HG03378 (cell line): ENCODE measurements around the gene CPA1.

Experiments used
- ATAC-seq: cut with Tn5 transposase; IDR thresholded peaks from one replicate; pipeline ENCODE4 v1.9.1; 2021; ENCODE audit warnings: mild to moderate bottlenecking, moderate library complexity; ENCODE audit not compliant: unreplicated experiment

The CPA1 gene

DNA sequence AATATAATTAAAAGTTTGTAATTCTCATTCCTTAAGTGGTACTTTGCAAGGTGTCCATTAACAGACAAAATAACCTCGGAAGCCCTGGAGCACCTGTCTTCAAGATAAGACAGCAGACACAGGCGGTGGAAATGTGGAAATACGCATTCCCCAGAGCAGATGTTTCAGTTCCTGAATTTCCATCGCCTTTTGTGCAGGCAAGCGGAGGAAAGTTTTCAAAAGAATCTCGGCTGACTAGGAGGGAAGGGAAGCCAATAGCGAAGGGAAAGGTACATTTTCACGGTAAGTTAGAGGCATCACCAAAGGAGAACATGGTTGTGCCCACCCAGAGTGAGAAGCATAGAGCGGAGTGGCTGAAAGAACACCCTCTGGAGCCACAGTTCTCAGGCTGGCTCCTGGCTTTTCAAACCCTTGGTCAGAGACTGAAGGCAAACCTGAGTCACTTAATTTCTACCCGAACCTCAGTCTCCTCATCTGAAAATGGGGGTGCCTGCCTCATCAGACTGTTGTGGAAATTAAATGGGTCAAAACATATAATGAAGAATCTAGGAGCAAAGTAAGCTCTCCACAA is 13.6 kb downstream of the CPA1 start:
- no peak for ATAC-seq

DNA sequence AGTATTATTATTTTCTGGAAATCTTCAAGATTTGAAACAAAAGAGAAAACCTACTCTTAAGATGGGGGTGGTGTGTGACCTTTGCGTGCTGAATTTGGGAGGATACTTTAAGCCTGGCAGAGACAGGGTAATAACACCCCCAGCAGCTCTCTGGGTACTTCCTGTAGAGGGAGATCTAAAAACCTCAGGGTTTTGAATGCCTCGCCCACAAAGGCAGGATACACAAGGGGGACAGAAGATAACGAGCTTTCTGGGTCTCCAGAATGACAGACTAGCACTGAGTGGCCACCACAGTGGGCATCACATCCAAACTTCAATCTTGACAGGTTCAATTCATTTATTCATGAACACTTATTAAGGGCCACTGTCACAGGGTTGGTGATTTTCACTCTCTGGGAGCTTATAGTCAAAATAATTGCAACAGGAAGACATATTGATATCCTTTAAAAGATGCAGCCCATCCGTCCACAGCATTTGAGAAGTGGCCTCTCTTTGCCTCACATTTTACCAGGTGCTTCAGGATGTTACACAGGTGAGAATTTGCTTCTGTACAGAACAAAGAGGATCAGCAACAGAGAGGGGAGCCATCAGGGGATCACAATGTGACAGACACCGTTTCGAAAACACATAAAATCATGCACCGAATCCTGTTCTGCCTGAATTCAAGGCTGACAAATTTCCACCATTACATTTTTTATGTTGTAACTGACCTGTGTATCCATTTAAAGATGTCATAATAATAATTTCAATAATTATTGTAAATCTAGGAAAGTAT is 14.3 kb downstream of the CPA1 start:
- no peak for ATAC-seq

DNA sequence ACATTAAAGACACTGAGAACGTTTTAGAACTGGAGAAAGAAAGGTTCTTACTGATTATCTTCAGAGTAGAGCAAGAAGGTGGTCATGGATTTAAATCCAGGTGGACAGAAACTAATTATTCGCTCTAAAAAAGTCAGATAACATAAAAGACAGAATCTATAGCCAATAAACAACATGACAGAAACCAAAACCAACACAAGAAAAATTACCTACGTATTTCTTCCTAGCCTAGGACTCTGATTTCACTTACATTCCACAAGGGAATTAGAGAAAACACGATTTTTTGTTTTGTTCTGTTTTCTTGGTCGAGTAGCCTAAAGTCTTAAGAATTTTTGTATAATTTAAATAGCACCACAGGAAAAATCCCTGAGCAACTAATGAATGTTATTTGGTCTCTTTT is 15.1 kb downstream of the CPA1 start:
- ATAC-seq: no peak

DNA sequence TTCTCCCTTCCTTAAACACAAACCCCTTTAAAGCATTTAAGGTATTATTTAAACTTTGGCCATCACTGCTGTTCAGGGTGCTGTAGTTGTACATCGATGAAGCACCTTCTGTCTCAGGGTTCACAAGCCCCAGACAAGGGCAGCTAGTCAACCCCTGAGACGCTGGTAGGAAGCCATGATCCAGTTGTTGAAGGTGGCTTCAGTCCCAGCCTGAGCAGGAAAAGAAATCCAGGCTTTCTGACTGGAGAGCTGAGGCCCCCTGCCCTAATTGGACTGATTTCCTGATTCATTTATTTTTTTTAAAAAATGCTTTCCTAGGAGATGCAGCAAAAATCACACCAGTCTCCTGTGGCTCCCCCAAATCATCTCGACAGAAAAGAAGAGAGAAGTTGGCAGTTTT is 15.8 kb downstream of the CPA1 start:
- ATAC-seq: no peak

DNA sequence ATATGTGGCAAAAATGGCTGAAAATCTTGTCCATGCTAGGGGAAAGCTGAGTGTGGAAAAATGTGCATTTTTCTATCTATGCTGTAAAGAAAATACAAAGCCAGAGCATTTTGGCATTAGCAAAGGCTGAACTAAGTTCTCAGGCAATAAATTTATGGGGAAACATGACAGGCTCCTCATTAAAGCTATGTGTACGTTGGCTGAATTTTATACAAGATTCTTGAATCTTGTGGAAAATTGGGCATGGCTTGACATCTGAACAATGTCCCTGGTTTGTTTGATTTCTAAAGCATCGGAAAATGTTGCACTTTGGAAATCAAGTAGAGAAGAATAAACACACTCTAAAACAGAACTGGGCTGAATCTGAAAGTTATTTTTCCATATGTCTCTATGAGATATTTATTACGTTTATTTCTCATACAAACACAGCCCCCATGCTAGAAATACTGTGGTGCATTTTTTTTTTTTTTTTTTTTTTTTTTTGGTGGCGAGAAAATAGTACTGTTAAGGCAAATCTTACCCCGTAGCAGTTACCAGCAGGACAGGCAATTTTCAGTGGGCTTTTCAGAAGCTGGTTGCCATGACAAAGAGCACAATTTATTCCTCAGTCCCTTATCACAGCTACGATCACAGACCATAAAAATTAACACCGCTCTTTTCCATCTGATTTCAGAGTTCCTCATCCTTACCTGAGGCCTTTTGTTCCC is 16.9 kb downstream of the CPA1 start:
- no peak for ATAC-seq

DNA sequence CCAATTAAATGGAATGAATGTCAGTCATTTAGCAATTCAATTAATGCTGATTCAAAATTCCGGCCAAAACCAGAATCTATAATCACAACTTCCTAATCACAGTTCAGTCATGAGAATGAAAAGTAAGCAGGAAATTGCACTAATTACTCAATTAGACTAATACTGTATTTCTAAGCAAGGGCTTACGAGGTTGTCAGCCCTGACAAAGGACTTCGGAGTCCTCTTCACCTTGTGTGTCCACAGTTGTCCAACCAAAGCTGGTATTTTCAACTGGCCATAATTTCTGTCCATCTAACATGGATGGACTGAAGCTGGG is 17.4 kb downstream of the CPA1 start:
- ATAC-seq: no peak

DNA sequence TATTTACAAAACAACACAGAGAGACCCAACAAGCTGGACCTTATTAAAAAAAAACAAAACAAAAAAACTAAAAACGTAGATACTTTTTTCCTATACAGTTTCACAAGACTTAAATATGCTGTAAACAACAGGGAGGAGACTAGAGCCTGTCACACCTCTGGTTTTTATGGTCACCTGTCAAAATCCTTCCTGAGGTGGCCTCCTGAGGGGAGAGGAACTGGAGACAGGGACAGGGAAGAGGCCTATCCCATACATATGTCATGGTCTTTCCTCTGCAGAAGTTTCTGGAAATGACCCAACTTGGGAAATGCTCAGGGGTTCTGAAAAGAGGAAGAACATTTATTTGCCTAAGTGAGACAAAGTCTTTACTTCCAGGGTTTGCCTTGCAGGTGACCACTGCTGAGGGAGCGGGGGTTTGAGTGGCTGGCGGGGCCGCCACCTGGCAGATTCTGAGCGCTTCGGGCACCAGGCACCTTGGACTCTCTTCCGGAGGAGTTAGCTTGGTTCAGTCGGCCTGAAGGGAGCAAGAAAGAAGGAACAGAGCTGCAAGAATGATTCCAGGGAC is 18.3 kb downstream of the CPA1 start:
- ATAC-seq: no peak

DNA sequence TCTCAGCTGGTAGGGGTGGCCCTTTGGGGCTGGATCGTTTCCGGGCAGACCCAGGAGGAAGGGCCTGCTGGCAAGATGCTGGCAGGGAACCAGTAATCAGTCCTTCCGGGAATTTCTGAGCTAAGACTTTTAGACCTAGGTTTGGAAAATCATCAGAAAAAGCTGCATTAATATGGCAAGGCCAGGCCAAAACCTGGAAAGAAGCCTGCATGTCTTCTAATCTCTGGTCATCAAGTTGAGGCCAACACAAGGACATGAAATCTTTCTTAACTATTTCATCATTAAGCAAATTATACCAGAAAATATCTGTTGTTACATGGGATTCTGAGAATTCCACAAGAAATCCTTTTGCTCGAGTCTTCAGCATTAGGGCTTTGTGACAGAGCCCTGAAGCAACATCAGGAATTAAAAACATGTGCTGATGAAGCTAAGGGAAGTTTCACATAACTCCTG is 19.9 kb downstream of the CPA1 start:
- ATAC-seq: no peak

DNA sequence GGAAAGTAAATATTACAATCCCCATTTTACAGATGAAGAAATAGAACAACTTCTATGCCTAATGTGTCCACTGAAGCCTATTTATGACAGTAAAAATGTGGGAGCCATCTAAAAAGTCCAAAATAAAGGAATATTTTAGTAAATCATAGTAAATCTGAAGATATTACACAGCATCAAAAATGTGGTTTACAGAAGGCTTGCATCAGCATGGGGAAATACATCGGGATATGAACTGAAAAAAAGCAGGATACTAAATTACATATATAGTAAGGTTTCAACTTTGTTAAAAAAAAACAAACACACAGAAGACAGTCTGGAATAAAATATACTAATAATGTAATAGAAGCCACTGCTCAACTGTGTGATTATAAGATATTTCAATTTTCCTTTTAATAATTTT is 20.8 kb downstream of the CPA1 start:
- ATAC-seq: no peak

DNA sequence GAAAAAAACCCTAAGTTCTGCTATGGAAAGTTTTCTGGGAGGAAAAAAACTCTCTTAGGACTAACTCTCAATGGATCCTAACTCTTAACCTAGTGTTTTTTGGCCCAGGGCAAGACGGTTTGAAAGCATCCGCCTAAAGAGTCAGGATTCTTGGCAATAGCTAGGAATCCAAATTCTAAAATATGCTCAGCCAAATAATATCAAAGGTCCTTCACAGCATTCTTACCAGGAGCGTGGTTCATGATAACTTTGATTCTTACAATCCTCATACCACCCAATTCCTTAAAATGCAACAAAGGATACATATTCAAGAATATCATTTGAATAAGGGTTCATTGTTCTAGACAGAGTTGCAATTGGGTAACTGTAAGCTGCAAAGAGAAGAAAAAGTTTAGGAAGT is 21.3 kb downstream of the CPA1 start:
- no peak for ATAC-seq

DNA sequence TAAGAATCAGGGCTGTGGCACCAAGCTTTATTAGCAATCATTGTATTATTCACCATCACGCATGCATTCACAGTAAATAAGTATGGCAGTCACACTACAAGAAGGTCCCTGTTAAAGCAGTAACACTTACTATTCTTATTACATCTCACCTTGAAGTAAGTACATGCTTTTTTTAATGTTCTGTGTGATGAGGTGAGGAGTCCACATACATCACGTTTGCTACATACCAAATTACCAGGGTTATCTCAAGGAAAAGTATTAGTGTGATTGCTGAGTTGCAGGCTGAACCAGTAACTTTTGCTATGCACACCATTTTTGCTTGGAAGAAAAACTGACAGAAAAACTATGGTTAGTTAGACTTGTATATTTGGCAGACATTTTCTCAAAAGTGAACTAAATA is 24.7 kb downstream of the CPA1 start:
- no peak for ATAC-seq

DNA sequence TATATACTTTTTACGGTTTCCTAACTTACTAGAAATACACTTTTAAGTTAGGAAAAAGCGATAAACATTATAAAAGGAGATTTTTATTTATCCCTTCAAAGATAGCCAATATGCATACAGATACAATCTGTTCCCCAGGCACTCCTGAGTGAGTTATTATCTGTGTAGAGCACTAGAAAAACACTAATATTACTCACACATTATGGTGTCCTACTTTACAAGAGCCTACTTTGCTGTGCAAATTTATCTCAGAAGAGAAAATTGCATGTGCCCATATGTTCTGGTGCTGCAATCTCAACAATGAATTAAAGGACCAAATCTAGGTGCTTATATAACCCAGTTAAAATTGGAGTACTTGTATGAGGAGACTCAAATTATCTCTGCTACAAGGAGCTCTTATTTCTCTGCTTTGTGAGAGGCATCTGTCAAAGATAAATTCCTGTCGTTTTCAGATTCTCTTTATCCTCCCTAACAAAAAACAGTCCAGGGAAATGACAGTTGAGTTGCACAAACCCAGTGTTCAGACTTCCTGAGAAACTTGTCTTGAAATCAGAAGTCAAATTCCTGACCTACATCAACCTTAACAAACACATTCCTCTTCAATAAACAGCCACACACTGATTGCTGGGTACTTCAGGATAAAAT is 28.9 kb downstream of the CPA1 start:
- no peak for ATAC-seq

DNA sequence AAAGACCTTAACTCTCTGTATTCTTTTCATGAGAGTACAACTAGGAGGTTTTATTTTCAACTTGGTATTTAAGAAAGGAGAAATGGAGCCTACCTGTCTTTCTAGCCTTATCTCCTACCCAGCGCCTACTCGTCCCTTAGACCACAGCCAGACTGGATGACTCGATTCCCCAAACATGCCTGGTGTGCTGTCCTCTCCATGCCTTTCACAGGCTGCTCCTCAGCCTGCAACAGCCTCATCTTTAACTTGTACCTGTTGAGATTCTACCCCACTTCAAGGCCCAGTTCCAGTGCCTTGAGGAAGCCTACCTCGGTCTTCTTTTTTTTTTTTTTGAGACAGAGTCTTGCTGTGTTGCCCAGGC is 29.4 kb downstream of the CPA1 start:
- no peak for ATAC-seq

DNA sequence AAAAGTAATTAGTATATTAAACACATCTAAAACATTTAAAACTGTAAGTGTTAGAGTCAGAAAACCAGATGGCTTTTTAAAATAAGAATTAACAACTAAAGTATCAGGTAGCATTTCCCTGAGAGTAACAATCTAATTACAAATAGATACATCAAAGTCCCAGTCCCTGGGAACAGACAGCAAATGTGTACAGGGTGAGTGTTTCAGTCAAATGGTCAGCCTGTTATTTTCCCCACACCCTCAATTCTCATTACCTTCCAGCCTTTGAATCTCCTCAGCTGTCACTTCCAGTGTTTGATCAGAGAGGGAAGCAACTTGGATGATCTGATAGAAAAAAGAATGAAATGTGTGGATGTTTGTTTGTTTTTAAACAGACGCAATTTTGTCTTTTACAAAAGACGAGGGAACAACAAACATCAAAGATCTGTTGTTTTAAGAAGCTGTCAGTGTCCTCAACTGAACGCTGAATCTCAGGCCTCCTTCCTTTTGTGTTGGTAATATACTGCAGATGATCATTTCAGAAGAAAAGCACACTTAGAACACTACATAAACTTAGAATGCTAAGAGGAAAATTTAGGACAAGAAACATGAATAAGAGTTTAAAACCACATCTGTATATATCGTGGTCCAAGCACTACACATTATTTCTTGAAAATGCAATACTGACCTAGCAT is 30.7 kb downstream of the CPA1 start:
- no peak for ATAC-seq

DNA sequence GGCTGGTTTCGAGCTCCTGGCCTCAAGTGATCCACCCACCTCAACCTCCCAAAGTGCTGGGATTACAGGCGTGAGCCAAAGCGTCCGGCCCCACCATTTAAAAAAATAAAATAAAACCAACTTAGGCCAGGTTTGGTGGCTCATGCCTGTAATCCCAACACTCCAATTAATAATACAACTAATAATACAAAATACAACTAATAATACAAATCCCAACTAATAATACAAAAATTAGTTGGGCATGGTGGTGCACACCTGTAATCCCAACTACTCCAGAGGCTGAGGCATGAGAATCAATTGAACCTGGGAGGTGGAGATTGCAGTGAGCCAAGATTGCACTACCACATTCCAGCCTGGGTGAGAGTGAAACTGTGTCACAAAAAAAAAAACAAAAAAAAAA is 32.9 kb downstream of the CPA1 start:
- no peak for ATAC-seq

DNA sequence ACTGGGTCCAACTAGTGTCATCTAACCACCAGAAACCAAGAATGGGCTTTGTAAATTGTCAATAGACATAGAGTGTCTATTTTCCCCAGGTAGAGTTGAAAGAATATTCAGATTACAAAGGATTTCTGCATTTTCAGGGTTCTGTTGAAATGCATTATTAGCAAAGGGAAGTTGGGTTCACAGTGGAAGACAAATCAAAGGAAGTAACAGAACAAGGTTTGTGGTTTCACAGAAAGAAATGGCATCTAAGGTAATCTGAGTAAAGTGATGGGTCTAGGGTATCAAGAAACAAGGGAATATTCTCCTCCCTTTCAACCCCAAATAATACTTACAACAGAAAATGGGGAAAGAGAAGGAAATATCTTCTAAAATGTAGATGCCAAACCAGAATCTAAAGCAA is 34.7 kb downstream of the CPA1 start:
- no peak for ATAC-seq

DNA sequence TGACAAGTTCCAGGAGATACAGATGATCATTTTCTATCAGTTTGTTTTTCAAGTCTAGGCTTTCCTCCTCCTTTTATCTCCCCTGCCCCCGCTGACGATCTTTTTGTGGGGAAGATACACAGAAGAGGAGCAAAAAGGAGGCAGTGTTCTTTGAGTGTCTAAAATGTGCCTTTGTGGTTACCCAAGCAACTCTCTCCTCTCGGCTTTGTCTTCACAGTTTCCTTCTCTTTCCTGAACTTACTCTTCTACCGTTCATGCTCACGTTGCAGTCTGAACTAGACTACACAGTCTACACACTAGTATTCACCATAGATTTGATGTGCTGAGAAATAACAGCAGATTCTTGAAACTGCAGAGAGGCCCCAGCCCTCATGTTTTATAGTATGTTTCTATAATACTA is 36.9 kb downstream of the CPA1 start:
- ATAC-seq: no peak

DNA sequence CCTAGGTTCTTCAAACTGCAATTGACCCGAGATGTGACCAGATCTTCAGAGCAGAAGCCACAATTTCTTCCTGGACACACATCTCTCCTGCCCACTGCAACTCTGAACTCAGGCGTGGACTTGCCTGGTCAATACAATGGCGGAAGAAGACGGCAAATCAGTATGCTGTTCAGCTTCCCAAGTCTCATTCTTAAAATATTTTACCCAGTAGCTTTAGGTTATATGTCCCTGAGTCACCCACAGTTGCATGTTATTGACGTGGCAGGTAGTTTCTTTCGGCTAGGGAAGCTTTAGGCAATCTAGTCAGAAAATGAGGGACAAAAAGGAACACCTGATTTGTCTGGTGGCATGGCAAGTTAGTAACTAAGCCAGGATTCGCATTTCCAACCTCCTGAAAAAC is 38.0 kb downstream of the CPA1 start:
- ATAC-seq: no peak

DNA sequence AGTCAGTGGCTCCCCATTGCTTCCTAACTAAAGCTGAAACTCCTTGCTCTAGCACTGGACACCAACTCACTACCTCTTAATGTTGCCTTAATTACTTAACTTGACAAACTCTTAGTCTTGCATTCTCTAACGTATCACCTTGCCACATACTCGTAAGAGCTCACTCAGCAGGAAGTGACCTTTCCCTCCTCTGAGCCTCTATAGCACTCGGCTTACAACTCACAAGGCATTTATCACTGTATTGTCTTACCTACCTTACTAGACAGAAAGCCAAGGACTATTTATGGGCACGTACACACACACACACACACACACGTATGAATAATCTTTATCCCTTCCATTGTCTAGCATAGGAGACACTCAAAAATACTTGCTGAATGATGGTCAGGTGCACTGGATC is 39.4 kb downstream of the CPA1 start:
- ATAC-seq: no peak

DNA sequence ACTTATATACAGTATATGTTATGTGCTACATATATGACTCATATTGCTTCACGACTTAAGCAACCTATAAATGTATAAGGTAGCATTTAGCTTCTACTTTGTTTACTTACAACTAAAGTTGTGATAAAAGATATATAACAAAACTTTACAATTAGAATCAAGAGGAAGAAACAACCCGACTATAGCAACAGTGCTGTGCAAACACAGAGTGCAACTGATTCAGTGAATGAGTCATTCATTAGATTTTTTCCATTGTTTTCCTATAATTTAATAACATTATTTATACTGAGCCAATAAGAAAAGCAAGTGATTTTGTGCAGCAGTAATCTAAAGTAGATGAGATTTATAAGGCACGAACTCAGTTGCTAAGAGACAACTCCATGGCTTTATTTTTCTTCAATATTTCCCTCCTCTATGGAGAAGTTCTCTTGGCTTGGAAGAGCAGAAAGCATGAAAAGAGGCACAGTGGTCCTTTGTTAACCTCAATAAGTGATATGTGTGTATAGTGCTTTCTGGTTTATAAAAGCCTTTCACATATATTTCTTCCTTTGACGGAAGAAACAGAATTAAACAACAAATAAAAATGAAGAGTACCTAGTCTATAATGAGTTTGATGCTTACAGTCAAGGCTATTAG is 40.8 kb downstream of the CPA1 start:
- no peak for ATAC-seq

DNA sequence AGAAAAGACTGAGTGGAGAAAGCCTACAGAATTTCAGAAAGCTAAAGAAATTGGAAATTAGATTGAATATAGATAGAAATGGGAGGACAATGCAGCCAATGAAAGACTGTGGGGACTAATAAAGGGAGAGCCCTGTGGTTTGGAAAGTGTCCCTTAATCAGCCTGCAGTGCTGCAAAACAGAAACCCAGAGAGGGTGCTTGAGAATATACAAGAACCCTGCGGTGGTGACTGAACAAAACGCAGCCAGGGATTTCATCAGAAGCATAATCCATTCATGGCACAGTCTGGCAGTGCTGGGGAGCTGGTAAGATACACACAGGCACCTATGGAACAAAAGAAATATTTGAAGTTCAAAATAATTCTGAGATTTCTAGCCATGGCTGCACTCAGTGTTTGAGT is 41.4 kb downstream of the CPA1 start:
- ATAC-seq: no peak
